Measurements from ENCODE around the gene CASP12. TPM values are rescaled to one million over a fixed set of nuclear protein-coding genes. Genes with fewer than 3 reads are reported as not detected.

Gene CASP12
- polyA plus RNA-seq, 1 donor (not counting 4 experiments of a cell fraction or from before 2014, with no cell fraction given), result not detected

DNA sequence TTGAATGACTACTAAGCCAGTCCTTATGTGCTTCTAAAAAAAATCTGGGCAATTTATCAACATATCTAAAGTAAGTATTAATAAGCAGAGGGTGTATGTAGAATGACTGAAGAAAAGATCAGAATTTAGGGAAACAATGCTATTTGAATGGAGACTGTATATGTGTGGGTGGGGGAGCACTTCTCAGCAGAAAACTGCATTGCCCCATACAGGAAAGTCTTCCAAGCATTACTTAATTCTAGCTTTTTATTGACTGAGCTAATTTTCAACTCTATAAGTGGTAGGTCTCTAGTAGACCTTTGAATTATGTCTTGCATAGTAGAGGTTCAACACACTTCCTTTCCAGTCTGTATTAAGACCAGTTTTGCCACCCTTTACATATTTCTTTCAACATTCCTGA, 41.7 kb downstream of the CASP12 start:
- Histone ChIP-seq H3K9me1 (ENCODE audit: control insufficient read depth, extremely low read depth, insufficient read depth, low read length) (no peaks in the 10 kb centered on the region), H3K79me2 (ENCODE audit: control insufficient read depth, insufficient read depth, low read length) (no peaks in the 10 kb centered on the region), H3K36me3 (ENCODE audit: control insufficient read depth in 2 of 2, extremely low read depth in 1 of 2, insufficient read depth in 2 of 2, low read length in 2 of 2) (no peaks in the 10 kb centered on the region), H2AFZ (ENCODE audit: control insufficient read depth, low read length) (no peak overlapping the region), H3K4me2 (ENCODE audit: control insufficient read depth, extremely low read depth, insufficient read depth, low read depth, low read length) (no peak overlapping the region), H3K27me3 (ENCODE audit: control insufficient read depth, extremely low read depth, insufficient read depth, low read length) (no peaks in the 10 kb centered on the region), H3K4me1 (ENCODE audit: control insufficient read depth, extremely low read depth, insufficient read depth, low read length) (no peaks in the 10 kb centered on the region), H3K9me3 (ENCODE audit: control insufficient read depth, low read depth, low read length) (no peaks in the 10 kb centered on the region), H4K20me1 (ENCODE audit: control insufficient read depth, extremely low read depth, insufficient read depth, low read length) (no peaks in the 10 kb centered on the region), H3K4me3 (ENCODE audit: control insufficient read depth in 2 of 3, extremely low read depth in 1 of 3, insufficient read depth in 2 of 3, low read depth in 1 of 3, low read length in 3 of 3) (no peak overlapping the region), H3K27ac (ENCODE audit: control insufficient read depth, insufficient read depth, low read length) (no peak overlapping the region), H3K9ac (ENCODE audit: control insufficient read depth, extremely low read depth, insufficient read depth, low read length) (no peak overlapping the region)
- dilution Hi-C loops (cut with MboI; ENCODE audit: extremely low pct_ligation_motif_present, low sequenced_read_pairs), result no loop called here
- FAIRE-seq (no peak), DNase-seq (ENCODE audit: low read depth, low spot score) (no peak)
- TF ChIP-seq CTCF (optimal IDR thresholded peaks at IDR 0.05 in 1 of 3, IDR thresholded peaks at IDR 0.05 in 1 of 3, conservative IDR thresholded peaks at IDR 0.05 in 1 of 3; ENCODE audit: extremely low read depth in 1 of 3, insufficient read depth in 2 of 3, low read length in 3 of 3) (no peak), EZH2 (IDR thresholded peaks at IDR 0.05; ENCODE audit: low read length) (no peak)

DNA sequence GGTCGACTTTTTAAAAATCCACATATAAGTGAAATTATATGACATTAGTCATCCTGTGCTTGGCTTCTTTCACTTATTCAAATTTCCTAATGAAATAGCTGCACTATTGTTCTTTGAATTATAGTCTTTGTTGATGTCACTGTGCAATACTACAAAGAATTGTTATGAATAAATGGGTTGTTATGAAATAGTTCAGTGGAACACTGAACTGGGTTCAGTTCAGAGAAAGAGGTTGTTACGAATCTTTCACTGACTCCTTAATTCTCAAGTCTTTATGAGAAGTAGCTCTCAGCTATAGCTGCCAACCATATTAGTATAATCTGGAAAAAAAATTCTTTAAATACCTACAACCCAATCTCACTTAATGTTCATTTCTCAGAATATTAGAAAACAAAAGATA, 42.3 kb downstream of the CASP12 start:
- dilution Hi-C loops (cut with MboI; ENCODE audit: extremely low pct_ligation_motif_present, low sequenced_read_pairs), result no loop called here
- Histone ChIP-seq H3K9ac (ENCODE audit: control insufficient read depth, extremely low read depth, insufficient read depth, low read length) (no peak overlapping the region), H3K4me3 (ENCODE audit: control insufficient read depth in 2 of 3, extremely low read depth in 1 of 3, insufficient read depth in 2 of 3, low read depth in 1 of 3, low read length in 3 of 3) (no peak overlapping the region), H3K4me1 (ENCODE audit: control insufficient read depth, extremely low read depth, insufficient read depth, low read length) (no peaks in the 10 kb centered on the region), H3K36me3 (ENCODE audit: control insufficient read depth in 2 of 2, extremely low read depth in 1 of 2, insufficient read depth in 2 of 2, low read length in 2 of 2) (no peaks in the 10 kb centered on the region), H3K79me2 (ENCODE audit: control insufficient read depth, insufficient read depth, low read length) (no peaks in the 10 kb centered on the region), H4K20me1 (ENCODE audit: control insufficient read depth, extremely low read depth, insufficient read depth, low read length) (no peaks in the 10 kb centered on the region), H3K9me1 (ENCODE audit: control insufficient read depth, extremely low read depth, insufficient read depth, low read length) (no peaks in the 10 kb centered on the region), H3K27ac (ENCODE audit: control insufficient read depth, insufficient read depth, low read length) (no peak overlapping the region), H2AFZ (ENCODE audit: control insufficient read depth, low read length) (no peak overlapping the region), H3K27me3 (ENCODE audit: control insufficient read depth, extremely low read depth, insufficient read depth, low read length) (no peaks in the 10 kb centered on the region), H3K4me2 (ENCODE audit: control insufficient read depth, extremely low read depth, insufficient read depth, low read depth, low read length) (no peak overlapping the region), H3K9me3 (ENCODE audit: control insufficient read depth, low read depth, low read length) (no peaks in the 10 kb centered on the region)
- FAIRE-seq (no peak), DNase-seq (ENCODE audit: low read depth, low spot score) (no peak)
- TF ChIP-seq CTCF (optimal IDR thresholded peaks at IDR 0.05 in 1 of 3, IDR thresholded peaks at IDR 0.05 in 1 of 3, conservative IDR thresholded peaks at IDR 0.05 in 1 of 3; ENCODE audit: extremely low read depth in 1 of 3, insufficient read depth in 2 of 3, low read length in 3 of 3) (no peak), EZH2 (IDR thresholded peaks at IDR 0.05; ENCODE audit: low read length) (no peak)

Data from keratinocyte (primary cell).